Thoracic aorta (tissue), 2 donors: Measurements from ENCODE around the gene UBE2R2. TPM values are rescaled to one million over a fixed set of nuclear protein-coding genes. Genes with fewer than 3 reads are reported as not detected.
A peak's percentile ranks its signal among the peaks of the same experiment; 100 is the strongest.
"Not testable (repeated sequence)": the region's sequence is repeated elsewhere in the genome, so short reads cannot be mapped to it uniquely, and the experiment has no call there.

ENCODE experiments used
- ATAC-seq: fragments of 150-250 bp; one replicate; pipeline ENCODE4 v1.8.0; 2017; ENCODE audit warnings: low read depth; ENCODE audit not compliant: insufficient number of reproducible peaks, low FRiP score
- DNase-seq: peaks from one replicate; pipeline ENCODE4 v3.0.0-alpha.2; 2020; ENCODE audit warnings: low spot score
- H3K27ac ChIP-seq, 2 donors: fragments of 200-600 bp; sonication (generic); 1 replicate in 1 of 2; 2 replicates in 1 of 2; pipeline ENCODE4 v1.5.1; 2016; ENCODE audit warnings: mild to moderate bottlenecking in 2 of 2, moderate library complexity in 2 of 2
- H3K27me3 ChIP-seq: fragments of 200-600 bp; sonication (generic); replicated peaks from 2 replicates; pipeline ENCODE4 v1.6.0; 2016; ENCODE audit warnings: mild to moderate bottlenecking; ENCODE audit not compliant: insufficient read depth
- H3K36me3 ChIP-seq: fragments of 200-600 bp; sonication (generic); one replicate; pipeline ENCODE4 v1.5.1; 2016
- H3K4me1 ChIP-seq, 2 donors: fragments of 200-600 bp; sonication (generic); 1 replicate in 1 of 2; 2 replicates in 1 of 2; pipeline versions ENCODE4 v1.5.1 to v1.6.0; 2016; ENCODE audit warnings: low read depth in 2 of 2, mild to moderate bottlenecking in 1 of 2; ENCODE audit not compliant: control insufficient read depth in 1 of 2
- H3K4me3 ChIP-seq: fragments of 200-600 bp; sonication (generic); 2 replicates; pipeline ENCODE4 v1.5.1; 2016; ENCODE audit warnings: mild to moderate bottlenecking
- H3K9me3 ChIP-seq: fragments of 200-600 bp; sonication (generic); 2 replicates; pipeline ENCODE4 v1.5.1; 2016
- total RNA-seq, 2 donors: library from RNA; depleted of rRNA; stranded (reverse); fragments of >200 nt; gene quantifications; one replicate each; pipeline versions ENCODE4 v1.1.0 to v1.2.3, GENCODE V29; 2016
- TF ChIP-seq, protein P1 (sequence below): fragments of 200-600 bp; sonication (generic); IDR thresholded peaks from one replicate; pipeline ENCODE4 v1.5.1; 2019; ENCODE audit warnings: antibody characterized with exemption

UBE2R2 gene, protein sequence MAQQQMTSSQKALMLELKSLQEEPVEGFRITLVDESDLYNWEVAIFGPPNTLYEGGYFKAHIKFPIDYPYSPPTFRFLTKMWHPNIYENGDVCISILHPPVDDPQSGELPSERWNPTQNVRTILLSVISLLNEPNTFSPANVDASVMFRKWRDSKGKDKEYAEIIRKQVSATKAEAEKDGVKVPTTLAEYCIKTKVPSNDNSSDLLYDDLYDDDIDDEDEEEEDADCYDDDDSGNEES
- 10 to 100 TPM; 21.3 to 32.5 TPM for total RNA-seq

DNA sequence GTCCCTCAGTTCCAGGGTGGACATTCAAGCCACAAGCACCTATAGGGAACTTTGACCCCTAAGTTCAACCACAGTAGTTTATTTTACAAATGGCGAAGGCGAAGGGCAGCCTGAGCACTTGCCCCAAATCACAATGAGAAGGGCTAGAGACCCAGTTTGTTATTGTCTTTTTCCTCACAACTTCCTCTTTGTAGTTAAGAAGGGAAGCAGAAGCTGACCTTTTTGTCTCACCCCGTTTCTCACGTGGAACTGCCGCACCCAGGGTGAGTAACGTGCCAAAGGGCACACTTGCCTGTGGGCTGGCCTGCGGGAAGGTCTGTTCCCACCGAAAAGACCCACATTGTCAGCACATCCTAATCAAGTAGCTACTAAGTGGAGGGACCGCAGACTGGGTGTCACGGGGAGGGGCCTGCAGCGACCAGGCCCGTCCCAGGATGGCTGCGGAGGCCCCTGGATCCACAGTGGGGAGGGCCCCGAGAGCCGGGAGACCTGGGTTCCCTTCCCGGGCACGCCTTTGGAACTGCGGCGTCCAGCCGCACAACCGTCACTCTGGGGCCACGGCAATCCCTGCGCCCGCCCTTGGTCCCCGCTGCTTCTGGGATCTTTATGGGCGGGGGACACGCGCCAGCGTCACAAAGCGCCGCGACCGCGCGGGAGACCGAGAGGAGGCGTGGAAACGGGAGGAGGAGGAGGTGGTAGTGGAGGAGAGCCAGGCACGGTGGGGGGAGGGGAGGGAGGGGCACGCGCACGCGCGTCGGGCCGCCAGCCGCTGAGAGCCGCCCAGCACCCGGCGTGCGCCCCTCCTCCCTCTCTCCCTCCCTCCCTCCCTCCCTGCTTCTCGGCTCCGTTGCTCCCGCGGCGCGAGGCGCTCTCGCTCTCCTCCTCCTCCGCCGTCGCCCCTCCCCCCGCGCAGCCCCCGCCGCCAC is at the start of gene UBE2R2:
Gene UBE2R2 (plus strand): TSS at position 834 of the 926 bp plus-strand sequence. CDS start 598 bp downstream, outside the sequence.
- Histone ChIP-seq H3K9me3 (no peaks in the 10 kb centered on the region), H3K4me3 (peak within 1 kb of the TSS; percentile 98), H3K4me1 (peaks cover 29 to 32% of the 10 kb centered on the region in 2 donors), H3K36me3 (no peaks in the 10 kb centered on the region), H3K27me3 (no peaks in the 10 kb centered on the region), H3K27ac (peak within 1 kb of the TSS; percentile 98 to 99)
- ATAC-seq (peak; percentile 91), DNase-seq (peak; percentile 56)
- TF ChIP-seq, protein P1, sequence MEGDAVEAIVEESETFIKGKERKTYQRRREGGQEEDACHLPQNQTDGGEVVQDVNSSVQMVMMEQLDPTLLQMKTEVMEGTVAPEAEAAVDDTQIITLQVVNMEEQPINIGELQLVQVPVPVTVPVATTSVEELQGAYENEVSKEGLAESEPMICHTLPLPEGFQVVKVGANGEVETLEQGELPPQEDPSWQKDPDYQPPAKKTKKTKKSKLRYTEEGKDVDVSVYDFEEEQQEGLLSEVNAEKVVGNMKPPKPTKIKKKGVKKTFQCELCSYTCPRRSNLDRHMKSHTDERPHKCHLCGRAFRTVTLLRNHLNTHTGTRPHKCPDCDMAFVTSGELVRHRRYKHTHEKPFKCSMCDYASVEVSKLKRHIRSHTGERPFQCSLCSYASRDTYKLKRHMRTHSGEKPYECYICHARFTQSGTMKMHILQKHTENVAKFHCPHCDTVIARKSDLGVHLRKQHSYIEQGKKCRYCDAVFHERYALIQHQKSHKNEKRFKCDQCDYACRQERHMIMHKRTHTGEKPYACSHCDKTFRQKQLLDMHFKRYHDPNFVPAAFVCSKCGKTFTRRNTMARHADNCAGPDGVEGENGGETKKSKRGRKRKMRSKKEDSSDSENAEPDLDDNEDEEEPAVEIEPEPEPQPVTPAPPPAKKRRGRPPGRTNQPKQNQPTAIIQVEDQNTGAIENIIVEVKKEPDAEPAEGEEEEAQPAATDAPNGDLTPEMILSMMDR = no peak

DNA sequence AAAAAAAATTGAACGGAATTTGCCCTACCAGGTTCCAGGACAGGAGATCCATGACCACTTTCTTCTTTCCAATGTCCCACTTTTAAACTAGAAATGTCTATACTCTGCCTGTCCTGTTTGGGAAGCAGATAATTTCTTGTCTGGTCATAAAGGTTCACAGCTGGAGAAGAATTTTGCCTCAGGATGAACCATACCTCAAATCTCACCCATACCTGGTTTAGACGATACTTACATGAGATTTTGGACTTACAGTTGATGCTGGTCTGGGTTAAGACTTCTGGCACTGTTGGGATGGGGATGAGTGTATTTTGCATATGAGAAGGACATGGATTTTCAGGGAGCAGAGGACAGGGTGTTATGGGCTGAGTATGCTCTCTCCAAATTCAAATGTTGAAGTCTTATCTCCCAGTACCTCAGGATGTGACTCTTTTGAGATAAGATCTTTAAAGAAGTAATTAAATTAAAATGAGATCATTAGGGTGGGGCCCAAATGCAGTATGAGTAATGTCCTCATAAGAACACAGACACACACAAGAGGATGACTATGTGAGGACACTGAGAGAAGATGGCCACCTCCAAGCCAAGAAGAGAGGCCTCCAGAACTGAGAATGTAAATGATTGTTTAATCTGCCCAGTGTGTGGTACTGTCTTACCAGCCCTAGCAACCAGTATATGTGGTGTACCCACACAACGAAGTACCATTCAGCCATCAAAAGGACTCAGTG is 46.6 kb upstream of the UBE2R2 start:
- ATAC-seq, H3K9me3 ChIP-seq, H3K27me3 ChIP-seq, H3K36me3 ChIP-seq, H3K27ac ChIP-seq, H3K4me1 ChIP-seq, H3K4me3 ChIP-seq, DNase-seq: not testable (repeated sequence)

DNA sequence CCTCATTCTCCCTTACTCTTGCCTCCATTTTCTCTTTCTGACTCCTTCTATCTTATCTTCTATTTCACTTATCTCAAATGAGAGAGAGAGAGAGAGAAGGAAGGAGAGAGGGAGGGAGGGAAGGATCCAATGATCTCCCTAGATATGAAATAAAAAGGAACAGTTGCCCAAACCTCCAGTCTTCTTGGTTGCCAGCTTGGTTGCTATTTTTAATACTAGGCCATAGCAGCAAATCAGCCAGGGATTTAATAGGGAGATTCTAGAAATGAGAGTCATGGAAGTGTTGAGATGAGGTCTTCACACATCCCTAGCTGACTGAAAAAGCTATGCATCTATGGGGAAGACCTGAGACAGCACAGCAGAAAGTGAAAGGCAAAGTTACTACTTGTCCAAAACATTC is 43.8 kb upstream of the UBE2R2 start:
- not testable (repeated sequence) for H3K9me3 ChIP-seq, DNase-seq, ATAC-seq, H3K27ac ChIP-seq, H3K27me3 ChIP-seq, H3K4me3 ChIP-seq, H3K4me1 ChIP-seq, H3K36me3 ChIP-seq

DNA sequence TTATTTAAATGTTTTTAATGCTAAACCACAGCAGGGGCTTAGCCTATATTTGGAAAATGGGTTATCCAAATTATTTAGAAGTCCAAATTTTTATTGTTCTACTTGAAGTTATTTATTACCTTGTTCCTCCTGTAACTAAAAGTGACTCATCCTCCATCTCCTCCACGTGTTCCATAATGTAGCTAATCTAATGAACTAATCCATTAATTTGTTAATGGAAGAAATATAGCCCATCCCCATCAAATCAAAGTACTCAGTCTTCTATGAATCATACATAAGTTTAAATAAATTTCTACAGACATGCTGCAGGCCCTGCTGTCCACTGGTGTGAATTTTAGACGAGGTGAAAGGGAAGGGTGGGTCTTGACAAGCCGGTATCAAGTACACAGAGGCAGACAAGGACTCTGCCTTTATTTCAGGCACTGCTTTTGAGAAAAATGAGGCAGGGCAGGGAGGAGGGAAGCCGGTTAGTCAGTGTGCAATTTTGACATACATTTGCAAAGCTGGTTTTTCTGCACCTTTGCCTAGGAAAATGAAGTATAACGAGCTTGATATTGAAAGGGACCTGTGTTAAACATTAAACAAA is 42.8 kb upstream of the UBE2R2 start:
- not testable (repeated sequence) for ATAC-seq, H3K4me1 ChIP-seq, H3K36me3 ChIP-seq, DNase-seq, H3K27ac ChIP-seq, H3K9me3 ChIP-seq, H3K4me3 ChIP-seq, H3K27me3 ChIP-seq

DNA sequence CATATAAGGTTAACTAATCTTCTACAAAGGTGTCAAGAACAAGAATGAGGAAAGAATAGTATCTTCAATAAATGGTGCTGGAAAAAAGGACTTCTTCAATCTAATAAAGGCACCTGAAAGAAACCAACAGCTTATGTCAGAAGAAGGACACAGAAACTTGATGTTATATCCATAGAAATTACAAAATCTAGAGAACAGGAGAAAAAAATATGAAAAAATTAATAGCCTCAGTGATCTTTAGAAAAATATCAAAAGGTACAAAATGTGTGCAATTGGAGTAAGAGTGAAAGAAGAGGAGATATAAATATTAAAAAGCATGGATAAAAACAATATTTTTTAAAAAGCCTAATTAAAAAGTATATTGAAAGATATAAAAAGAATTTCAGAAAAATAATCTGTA is 40.4 kb upstream of the UBE2R2 start:
- Histone ChIP-seq H3K9me3 (no peaks in the 10 kb centered on the region), H3K4me1 (no peaks in the 10 kb centered on the region), H3K36me3 (no peaks in the 10 kb centered on the region), H3K27me3 (no peaks in the 10 kb centered on the region), H3K4me3 (no peak overlapping the region), H3K27ac (no peak overlapping the region)
- no peak for ATAC-seq
- TF ChIP-seq, protein P1 = no peak
- no peak for DNase-seq

DNA sequence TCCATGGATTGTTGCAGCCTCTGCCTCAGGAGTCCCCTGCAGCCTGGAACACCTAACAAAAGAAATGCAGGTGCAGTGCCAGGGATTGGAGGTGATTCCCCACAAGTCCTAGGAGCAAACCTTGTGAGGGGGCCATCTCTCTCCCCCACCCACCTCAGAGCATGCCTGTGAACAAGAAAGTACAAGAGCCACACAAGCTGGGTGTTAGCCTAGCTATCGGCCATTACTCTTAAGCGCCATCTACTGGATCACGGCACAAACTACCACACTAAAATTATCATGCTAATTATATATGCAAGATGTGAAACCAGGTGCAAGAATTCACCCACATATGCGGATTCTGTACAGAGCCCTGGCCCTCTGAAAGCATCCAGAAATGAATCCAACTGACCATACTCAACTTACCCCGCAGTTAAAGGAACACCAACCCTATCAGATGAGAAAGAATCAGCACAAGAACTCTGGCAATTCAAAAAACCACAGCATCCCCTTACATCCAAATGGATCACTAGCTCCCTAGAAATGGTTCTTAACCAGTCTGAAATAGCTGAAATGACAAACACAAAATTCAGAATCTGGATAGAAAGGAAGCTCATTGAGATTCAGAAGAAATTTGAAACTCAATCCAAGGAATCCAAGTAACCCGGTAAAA is 38.1 kb upstream of the UBE2R2 start:
- ATAC-seq = peak; percentile 50
- no peaks in the 10 kb centered on the region for H3K36me3 ChIP-seq
- H3K9me3 ChIP-seq = no peaks in the 10 kb centered on the region
- no peak overlapping the region for H3K4me3 ChIP-seq
- H3K4me1 ChIP-seq = no peaks in the 10 kb centered on the region
- no peak overlapping the region for H3K27ac ChIP-seq
- no peaks in the 10 kb centered on the region for H3K27me3 ChIP-seq
- TF ChIP-seq, protein P1 = peak; percentile 55
- DNase-seq = no peak
